GM18907 (cell line): ENCODE data around the gene SET.

ENCODE experiments used
- ATAC-seq: cut with Tn5 transposase; IDR thresholded peaks from one replicate; pipeline ENCODE4 v1.9.1; 2021; ENCODE audit warnings: mild to moderate bottlenecking, moderate library complexity; ENCODE audit not compliant: unreplicated experiment

SET gene

DNA sequence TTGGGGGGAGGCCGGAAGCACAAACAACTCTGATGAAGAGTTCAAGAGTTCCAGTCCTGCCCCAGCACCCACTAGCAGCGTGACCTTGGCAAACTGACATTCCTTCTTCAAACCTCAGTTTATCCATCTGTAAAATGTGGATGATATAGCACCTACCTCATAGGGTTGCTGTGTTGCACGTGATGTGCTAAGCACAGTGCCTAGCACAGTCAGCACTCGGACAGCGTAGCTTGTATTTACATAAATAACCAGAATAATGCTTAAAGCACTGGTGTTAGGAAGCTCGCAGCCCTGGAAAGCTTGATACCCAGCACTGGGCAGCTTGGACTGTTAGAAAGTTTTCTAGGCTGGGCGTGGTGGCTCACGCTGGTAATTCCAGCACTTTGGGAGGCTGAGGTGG lies 18.4 kb downstream of the SET start:
- no peak for ATAC-seq

DNA sequence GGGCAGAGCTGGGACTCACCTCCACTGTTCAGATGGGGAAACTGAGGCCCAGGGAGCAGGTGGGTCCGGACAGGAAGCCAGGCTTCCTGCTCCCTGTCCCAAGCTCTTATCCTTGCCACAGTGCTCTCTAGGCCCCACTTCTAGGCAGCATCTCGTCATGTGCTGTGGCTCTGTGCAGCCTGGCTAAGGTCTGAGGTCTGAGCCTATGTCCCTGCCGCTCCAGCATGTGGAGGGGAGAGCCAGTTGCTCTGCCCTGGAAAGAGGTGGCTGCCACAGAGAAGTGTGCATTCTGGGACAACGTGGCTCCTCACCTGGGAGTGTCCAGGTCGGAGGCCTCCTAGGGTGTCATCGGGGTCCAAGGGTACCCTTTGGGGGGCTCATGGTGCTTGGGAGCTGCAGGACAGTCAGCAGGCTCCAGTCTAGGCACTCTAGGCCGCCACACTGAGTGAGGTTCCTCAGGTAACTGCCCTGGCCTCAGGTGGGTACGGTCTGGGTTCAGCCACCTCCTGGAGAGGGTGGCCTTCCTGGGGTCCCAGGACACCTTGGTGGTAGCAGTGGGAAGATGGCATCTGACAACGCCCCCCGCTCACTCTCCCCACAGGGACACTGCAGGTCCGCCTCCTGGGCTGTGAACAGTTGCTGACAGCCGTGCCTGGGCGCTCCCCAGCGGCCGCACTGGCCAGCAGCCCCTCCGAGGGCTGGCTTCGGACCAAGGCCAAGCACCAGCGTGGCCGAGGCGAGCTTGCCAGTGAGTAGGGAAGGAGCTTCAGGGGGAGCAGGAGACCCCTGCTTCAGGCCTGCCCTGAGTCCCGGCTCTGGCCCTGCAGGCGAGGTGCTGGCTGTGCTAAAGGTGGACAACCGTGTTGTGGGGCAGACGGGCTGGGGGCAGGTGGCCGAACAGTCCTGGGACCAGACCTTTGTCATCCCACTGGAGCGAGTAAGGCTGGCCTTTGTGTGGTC lies 23.7 kb downstream of the SET start:
- no peak for ATAC-seq

DNA sequence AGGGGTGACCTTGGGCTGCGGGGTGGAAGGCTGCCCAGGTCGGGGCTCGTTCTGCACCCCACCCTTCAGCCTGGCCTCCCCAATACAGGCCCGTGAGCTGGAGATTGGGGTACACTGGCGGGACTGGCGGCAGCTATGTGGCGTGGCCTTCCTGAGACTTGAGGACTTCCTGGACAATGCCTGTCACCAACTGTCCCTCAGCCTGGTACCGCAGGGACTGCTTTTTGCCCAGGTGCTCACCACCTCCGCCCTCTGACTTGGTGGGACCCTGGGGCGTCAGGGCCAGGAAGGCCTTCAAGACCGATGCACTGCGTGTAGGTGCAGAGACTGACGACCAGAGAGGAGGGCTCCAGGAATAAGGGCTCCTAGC lies 24.4 kb downstream of the SET start:
- ATAC-seq, result no peak

DNA sequence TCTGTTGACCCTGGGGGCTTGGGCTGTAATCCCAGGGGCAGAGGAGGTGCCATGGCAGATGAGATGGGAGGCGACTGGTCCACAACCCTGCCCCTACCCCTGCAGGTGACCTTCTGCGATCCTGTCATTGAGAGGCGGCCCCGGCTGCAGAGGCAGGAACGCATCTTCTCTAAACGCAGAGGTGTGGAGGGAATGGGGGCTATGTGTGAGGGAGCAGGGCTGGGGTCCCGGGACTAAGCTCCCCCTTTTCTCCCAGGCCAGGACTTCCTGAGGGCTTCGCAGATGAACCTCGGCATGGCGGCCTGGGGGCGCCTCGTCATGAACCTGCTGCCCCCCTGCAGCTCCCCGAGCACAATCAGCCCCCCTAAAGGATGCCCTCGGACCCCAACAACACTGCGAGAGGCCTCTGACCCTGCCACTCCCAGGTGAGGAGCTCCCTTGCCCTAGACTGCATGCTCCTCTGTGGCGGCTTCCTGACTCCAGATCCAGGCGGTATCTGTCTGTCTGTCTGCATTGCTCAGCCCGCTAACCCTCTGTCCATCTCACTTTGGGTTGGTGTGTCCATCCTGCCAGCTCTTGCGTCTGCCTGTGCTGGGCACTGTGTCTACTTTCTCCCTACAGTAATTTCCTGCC lies 25.0 kb downstream of the SET start:
- no peak for ATAC-seq

DNA sequence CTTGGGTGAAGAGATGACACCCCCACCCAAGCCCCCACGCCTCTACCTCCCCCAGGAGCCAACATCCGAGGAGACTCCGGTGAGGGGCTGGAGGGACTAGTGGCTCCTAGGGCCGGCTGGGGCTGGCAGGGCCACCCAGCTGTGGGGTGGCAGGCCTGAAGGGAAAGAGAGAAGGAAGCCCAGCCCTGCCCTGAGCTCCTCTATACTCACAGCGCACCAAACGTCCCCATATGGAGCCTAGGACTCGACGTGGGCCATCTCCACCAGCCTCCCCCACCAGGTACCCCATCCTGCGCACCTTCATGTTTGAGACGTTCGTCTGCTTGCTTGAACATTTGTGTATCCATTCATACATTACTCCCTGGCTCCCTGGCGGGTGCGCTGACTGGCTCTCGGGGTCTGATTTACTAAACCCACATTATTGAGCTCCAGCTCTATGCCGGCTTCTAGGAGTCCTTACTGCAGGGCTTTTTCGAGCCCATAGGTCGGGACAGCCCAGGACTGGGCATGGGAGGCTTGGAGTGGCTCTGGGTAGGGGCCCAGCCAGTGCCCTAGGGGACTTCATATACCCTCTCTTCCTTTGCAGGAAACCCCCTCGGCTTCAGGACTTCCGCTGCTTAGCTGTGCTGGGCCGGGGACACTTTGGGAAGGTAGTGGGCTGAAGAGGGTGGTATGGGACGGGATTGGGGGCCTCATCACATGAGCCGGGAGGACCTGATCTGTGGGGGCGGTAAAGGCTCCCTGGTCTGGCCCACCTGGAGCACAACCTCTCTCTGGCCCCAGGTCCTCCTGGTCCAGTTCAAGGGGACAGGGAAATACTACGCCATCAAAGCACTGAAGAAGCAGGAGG lies 25.8 kb downstream of the SET start:
- ATAC-seq, result no peak

DNA sequence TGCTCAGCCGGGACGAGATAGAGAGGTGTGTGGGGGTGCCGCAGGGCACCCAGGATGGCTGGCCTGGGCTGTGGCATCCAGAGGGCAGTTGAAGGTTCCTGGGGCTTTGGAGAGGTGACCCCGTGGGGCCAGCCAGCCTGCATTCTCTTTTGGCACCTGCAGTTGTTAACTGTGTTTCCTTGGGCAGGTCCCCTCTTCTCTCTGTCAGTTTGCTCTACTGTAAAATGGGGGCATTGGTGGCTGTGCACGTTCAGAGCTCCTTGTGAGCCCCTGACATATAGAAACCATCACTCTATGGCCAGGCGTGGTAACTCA lies 26.4 kb downstream of the SET start:
- no peak for ATAC-seq

DNA sequence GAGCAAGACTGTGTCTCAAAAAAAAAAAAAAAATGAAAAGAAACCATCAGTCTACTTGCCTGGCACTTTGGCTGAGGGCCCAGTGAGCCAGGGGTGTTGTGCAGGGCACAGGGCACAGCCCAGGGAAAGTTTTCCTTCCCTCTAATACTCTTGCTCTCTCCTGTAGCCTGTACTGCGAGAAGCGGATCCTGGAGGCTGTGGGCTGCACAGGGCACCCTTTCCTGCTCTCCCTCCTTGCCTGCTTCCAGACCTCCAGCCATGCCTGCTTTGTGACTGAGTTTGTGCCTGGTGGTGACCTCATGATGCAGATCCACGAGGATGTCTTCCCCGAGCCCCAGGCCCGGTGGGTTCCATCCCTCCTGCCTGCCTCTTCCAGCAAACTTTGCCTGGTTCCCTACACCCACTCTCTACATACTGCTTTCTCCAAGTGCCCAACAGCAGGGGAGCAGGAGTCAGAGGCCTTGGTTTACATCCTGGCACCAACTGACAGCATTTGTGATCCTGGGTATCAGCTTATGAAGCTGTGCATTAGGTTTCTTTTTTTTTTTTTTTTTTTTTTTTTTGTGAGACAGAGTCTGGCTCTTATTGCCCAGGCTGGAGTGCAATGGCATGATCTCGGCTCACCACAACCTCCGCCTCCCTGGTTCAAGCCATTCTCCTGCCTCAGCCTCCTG lies 27.7 kb downstream of the SET start:
- ATAC-seq, result no peak

DNA sequence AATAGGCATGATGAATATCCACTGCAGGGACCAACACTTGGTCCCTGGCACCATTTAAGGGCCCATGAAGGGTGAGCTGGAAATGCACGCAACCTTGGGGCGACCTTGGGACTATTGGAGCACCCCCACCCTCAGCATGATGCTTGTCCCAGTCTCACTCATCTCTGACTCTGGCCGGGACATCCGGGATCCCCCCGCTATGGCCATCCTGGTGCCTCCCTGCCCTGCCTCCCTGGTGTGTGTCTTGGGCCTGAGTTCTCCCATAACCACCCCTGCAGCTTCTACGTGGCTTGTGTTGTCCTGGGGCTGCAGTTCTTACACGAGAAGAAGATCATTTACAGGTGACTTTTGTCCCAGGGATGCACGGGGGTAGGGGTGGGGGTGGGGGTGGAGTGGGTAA lies 29.0 kb downstream of the SET start:
- ATAC-seq, result no peak

DNA sequence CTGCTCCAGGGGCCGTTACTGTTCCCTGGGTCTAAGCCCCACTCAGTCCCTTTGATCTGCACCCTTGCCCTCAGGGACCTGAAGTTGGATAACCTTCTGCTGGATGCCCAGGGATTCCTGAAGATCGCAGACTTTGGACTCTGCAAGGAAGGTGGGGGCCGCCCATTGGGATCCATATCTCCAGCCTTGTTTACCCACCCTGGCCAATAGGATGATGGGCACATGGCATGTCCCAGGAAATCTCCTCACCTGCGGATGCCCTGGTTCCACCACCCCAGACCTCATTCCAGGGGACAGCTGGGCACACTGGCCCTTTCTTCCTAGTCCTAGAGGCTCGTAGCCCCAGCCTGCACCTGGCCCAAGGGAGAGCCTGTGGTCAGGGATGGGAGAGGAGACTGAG lies 29.5 kb downstream of the SET start:
- ATAC-seq, result no peak

DNA sequence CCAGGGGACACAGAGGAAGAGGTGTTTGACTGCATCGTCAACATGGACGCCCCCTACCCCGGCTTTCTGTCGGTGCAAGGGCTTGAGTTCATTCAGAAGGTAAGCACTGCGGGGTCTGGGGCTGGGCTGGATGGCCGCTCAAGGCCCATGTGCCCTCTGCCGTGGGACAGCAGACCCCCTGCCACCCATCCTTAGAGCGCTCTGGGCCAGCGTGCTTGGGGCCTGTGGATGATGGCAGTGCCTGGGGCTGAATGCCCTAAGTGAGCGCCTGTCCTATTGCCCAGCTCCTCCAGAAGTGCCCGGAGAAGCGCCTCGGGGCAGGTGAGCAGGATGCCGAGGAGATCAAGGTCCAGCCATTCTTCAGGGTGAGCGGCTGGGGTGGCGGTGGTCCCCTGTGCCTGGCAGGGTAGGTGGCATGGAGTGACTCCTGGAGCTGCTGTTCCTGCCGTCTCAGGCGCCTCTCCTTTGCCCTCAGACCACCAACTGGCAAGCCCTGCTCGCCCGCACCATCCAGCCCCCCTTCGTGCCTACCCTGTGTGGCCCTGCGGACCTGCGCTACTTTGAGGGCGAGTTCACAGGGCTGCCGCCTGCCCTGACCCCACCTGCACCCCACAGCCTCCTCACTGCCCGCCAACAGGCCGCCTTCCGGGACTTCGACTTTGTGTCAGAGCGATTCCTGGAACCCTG lies 31.0 kb downstream of the SET start:
- ATAC-seq, result no peak

DNA sequence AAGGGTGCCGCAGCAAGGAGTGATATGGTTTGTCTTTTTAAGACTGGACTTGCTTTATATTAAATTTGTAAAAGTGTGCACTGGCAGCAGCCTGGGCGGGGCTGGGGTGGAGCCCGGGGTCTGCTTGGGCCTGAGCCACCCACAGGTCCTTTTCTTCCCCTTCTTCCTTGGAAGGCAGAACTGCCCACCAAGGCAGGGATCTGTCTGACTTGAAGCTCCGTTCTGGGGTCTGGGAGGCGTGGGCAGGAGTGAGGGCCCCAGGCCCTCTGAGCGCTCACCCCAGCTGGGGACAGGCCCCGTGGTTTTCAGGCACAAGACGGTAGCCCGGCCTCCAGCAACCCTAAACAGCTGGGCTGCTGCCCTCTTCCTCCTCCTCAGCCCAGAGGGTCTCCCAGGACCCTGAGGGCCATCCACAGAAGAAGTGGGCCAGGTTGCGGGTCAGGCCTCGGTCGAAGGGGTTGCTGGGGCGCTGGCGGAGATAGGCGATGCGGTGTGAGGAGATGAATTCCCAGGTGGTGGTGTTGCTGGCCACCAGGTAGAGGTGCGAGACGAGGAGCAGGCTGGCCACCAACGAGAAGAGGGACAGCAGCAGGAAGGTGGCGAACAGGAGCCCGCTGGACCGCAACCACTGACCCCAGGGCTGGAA lies 31.9 kb downstream of the SET start:
- no peak for ATAC-seq

DNA sequence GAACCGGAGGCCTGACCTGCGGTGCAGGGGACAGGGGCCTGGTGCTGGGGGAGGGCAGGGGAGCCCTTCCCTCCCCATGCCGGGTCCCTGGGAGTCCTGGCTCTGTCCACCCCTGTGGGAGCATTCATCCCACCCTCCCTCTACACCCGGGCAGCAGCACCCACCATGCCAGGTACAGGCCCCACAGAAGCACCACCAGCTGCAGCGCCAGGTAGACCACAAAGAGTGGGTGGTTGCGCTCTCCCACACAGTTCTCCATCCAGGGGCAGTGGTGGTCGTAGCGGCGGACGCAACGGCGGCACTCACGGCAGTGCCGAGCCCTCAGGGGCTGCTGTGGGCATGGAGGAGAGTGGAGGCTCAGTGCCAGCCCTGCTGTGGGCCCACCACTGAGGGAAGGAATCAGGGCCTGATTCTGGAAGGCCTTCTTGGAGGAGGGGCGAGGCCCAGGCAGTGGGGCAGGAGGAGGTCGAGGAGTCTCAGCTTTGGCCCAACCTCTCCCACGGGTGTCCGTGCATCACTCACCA lies 32.5 kb downstream of the SET start:
- ATAC-seq, result no peak

DNA sequence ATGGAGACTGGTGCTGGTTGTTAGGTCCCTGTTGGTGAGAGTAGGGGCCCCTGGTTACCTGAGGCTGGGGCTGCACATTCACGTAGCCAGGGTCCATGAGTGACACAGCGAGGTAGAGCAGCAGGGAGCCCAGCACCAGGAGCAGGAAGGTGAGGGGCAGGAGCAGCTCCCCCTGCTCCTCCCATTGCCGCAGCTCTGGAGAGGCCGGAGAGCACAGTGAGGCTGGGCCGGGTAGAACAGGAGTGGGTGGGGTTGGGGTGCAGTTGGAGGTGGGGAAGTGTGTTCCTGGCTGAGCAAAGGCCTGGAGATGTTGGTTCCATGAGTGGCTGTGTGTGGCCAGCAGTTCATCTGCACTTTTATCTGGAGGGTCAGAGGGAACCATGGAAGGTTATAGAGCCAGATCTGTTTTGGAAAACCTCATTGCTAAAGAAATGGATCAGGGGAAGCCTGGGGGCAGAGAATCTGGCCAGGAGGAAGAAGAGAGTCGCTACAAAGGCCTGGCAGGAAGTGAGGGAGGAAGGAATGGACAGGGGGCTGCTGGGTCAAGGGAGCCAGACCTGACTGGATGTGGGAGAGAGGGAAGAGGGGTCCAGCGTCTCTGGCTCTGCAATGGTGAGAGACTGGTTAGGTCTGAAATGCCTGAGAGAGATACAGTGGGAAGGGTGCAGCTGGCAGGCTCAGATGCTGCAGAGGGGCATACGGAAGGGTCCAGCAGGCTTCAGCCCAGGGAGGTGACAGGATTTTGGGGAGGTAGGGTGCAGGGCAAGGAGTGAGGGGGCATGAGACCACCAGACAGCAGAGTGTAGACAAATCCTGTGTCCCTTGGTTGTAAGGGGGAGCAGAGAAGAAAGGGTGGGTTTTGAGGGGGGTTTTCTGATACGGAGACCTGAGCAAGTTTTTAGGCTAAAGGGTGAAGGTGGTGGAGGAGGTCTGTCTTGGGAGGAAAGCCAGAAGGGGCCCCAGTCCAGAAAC lies 33.6 kb downstream of the SET start:
- no peak for ATAC-seq

DNA sequence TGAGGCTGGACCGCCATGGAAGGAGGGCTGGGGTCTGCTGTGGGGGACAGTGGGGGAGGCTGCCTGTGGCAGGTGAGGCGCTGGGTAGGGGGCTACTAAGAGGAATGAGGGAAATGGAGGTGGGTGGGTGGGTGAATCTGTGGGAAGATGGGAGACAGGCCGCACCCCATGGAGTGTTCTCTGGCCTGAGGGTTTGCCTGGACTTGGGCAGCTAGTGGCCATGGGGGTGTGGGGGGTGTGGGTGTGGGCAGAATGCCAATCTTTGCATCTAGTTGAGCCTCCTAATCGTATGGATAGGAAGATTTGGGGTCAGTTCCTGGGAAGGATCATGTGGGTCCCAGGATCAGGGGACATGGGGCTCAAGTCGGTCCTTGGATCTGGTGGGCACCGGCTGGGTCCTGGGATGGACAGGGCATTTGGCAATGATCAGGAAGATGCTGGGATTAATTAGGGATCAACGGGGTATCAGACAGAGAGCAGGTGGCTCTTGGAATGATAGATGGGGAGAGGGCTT lies 34.4 kb downstream of the SET start:
- ATAC-seq, result no peak

DNA sequence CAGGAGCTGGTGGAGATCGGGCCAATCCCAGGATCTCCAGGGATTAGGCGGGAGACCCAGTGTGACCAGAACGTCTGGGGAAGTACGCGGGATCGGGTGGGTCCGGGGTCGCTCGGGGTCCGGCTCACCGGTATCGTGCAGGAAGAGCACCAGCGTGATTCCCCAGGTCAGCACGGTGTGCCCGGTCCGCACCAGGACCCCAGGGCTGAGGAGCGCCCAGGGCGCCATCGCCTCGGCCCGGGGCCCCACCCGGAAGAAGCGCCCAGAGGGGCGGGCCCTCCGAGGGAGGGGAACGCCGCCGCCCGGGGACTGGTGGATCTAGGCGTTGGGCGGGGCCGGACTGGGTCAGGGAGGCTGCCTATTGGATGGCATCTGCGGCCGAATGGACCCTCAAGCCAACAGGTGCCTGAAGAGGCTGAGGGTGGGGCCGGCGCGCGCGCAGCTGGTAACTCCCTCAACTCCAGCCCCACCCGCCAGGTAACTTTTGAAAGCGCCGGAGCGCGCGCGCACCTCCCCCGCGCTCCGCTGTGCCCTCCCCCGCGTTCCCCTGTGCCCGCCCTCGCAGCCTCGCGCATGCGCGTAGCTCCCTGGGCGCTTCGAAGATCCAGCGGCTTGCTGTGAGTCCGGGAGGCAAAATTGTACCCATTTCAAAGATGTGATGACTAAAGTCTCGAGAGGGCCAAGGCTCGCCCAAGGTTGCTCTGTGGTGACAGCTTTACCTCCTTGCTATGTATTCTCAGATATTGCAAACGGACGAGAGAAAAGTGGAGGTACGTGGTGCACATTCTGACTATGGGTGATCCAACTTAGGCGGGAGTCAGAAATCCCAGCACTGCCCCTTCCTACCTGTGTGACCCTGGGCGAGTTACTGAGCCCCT lies 35.1 kb downstream of the SET start, which contains the start of gene ZDHHC12:
TSS of gene ZDHHC12 (minus strand) at position 262 of the 878 bp plus-strand sequence. CDS start at position 228, 34 bp downstream.
- ATAC-seq, result peak; percentile 87

DNA sequence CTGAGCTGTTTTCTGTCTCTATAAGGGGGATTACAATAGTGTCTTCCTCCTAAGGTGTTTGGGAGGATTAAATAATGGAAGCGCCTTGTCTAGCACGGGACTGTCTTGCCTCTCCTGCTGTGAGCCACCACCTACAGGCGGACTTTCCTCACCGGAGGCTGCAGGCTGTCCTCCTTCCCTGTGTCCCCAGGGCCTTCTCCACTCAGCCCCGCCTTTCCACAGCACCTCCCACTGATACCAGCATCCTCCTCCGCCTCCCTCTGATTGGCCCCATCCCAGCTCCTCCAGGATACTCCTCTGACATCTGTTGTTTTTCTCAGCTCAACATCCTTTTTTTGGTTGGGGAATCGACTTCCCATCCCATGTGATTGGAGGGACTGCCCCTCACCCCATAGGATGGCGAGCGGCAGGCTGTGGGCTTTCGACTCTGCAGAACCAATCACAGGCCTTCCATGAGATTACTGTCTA lies 35.8 kb downstream of the SET start:
- ATAC-seq, result peak; percentile 12

DNA sequence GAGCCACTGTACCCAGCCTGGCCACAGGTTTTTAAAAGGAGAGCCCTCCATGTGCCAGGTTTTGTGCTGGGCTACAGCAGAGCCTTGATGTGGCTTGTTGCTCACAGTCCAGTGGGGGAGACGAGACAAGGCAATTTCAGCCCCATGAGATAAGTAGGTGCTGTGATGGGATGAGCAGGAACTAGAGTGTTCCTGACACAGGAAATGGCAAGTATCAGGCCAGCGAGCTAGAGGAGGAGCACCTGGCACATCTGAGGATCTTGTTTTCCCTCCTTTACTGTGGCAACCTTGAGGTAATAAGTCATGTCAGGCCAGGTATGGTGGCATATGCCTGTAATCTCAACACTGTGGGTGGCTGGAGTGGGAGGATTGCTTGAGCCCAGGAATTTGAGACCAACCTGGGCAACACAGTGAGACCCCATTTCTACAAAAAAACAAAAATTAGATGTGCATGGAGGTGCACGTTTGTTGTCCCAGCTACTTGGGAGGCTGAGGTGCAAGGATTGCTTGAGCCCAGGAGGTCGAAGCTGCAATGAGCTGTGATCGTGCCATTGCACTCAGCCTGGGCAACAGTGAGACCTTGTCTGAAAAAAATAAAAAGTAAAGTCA lies 38.7 kb downstream of the SET start:
- no peak for ATAC-seq
